Measurements from ENCODE around the gene TDRD12.

DNA sequence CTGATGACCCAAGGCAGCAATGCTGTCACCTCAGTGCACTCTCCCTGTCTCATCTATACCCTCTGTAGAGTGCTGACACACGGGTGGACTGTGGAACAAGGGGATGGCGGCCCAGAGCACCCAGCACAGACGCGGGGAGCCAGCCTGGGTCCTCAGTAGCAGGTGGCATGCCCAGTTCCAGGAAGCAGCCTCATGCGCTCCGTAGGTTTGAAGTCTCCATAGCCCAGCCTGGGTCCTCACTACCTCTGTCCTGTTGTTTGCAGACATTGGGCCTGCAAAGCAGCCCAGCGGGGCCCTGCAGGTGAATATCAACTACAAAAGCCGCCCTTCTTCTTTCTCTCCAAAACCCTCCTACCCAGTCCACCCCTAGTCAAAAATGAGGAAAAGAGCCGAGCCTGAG lies 155.0 kb downstream of the TDRD12 start:
- TF ChIP-seq, protein P1, sequence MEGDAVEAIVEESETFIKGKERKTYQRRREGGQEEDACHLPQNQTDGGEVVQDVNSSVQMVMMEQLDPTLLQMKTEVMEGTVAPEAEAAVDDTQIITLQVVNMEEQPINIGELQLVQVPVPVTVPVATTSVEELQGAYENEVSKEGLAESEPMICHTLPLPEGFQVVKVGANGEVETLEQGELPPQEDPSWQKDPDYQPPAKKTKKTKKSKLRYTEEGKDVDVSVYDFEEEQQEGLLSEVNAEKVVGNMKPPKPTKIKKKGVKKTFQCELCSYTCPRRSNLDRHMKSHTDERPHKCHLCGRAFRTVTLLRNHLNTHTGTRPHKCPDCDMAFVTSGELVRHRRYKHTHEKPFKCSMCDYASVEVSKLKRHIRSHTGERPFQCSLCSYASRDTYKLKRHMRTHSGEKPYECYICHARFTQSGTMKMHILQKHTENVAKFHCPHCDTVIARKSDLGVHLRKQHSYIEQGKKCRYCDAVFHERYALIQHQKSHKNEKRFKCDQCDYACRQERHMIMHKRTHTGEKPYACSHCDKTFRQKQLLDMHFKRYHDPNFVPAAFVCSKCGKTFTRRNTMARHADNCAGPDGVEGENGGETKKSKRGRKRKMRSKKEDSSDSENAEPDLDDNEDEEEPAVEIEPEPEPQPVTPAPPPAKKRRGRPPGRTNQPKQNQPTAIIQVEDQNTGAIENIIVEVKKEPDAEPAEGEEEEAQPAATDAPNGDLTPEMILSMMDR (IDR thresholded peaks at IDR 0.05; ENCODE audit: low read depth, low read length, missing input control), result no peak
- TF ChIP-seq, protein P2, sequence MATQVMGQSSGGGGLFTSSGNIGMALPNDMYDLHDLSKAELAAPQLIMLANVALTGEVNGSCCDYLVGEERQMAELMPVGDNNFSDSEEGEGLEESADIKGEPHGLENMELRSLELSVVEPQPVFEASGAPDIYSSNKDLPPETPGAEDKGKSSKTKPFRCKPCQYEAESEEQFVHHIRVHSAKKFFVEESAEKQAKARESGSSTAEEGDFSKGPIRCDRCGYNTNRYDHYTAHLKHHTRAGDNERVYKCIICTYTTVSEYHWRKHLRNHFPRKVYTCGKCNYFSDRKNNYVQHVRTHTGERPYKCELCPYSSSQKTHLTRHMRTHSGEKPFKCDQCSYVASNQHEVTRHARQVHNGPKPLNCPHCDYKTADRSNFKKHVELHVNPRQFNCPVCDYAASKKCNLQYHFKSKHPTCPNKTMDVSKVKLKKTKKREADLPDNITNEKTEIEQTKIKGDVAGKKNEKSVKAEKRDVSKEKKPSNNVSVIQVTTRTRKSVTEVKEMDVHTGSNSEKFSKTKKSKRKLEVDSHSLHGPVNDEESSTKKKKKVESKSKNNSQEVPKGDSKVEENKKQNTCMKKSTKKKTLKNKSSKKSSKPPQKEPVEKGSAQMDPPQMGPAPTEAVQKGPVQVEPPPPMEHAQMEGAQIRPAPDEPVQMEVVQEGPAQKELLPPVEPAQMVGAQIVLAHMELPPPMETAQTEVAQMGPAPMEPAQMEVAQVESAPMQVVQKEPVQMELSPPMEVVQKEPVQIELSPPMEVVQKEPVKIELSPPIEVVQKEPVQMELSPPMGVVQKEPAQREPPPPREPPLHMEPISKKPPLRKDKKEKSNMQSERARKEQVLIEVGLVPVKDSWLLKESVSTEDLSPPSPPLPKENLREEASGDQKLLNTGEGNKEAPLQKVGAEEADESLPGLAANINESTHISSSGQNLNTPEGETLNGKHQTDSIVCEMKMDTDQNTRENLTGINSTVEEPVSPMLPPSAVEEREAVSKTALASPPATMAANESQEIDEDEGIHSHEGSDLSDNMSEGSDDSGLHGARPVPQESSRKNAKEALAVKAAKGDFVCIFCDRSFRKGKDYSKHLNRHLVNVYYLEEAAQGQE (IDR thresholded peaks at IDR 0.05), result no peak
- no peak for TF ChIP-seq GABPA (IDR thresholded peaks at IDR 0.05 in 1 of 2, conservative IDR thresholded peaks at IDR 0.05 in 1 of 2)
- TF ChIP-seq HNF4A (conservative IDR thresholded peaks at IDR 0.05), result no peak
- TF ChIP-seq, protein P3, sequence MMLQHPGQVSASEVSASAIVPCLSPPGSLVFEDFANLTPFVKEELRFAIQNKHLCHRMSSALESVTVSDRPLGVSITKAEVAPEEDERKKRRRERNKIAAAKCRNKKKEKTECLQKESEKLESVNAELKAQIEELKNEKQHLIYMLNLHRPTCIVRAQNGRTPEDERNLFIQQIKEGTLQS (IDR thresholded peaks at IDR 0.05), result no peak
- TF ChIP-seq YY1 (IDR thresholded peaks at IDR 0.05), result no peak

All from liver (tissue), 3 donors.